VCaP (cell line): ENCODE results near the gene PPFIA1.

ENCODE experiments used
- H3K27ac ChIP-seq: fragments of 450-650 bp; 2 replicates; pipeline ENCODE4 v1.5.1; 2017
- CTCF ChIP-seq: fragments of 450-650 bp; conservative IDR thresholded peaks from 2 replicates; pipeline ENCODE4 v1.5.1; 2017; ENCODE audit warnings: mild to moderate bottlenecking, moderate library complexity

Gene PPFIA1

GRCh38 chr11:70411713-70412452 lies 141.4 kb downstream of the PPFIA1 start:
- no peak overlapping the region for H3K27ac ChIP-seq
- no peak for TF ChIP-seq CTCF

GRCh38 chr11:70413151-70413550 lies 142.7 kb downstream of the PPFIA1 start:
- no peak overlapping the region for H3K27ac ChIP-seq
- TF ChIP-seq CTCF = no peak

- H3K27ac ChIP-seq = no peak overlapping the region
- no peak for TF ChIP-seq CTCF
Measured at GRCh38 chr11:70414341-70415100, 144.0 kb downstream of the PPFIA1 start.

- H3K27ac ChIP-seq = no peak overlapping the region
Measured at GRCh38 chr11:70415191-70415590, 144.7 kb downstream of the PPFIA1 start.

GRCh38 chr11:70415642-70416395 lies 145.3 kb downstream of the PPFIA1 start:
- no peak for TF ChIP-seq CTCF
- no peak overlapping the region for H3K27ac ChIP-seq

More at GRCh38 chr11:70415191-70415590, 144.7 kb downstream of the PPFIA1 start:
- TF ChIP-seq CTCF = peak; percentile 44

DNA sequence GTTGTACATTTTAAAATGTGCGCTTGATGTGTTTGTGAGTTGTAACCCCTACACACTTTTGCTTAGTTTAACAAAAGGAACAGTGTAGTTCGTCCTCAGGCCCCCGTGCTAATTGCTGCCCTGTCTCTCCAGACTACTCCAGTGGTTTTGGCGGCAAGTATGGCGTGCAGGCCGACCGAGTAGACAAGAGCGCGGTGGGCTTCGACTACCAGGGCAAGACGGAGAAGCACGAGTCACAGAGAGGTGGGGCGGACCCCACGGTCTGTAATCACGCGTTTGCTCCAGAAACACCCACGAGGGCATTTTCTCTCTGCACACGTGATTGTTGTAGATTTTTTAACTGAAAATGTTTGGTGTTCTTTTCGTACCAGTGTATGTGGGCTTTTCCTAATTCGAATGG lies 146.4 kb downstream of the PPFIA1 start:
- TF ChIP-seq CTCF = no peak
- H3K27ac ChIP-seq = no peak overlapping the region

- no peak for TF ChIP-seq CTCF
- H3K27ac ChIP-seq = no peak overlapping the region
Measured at GRCh38 chr11:70418130-70418529, 147.6 kb downstream of the PPFIA1 start.
